K562 (cell line): ENCODE results near the gene PLD1. TPM values are rescaled to one million over a fixed set of nuclear protein-coding genes. Genes with fewer than 3 reads are reported as not detected.

Experiments
- BCOR ChIP-seq: fragments of 450-650 bp; IDR thresholded peaks from 2 replicates; pipeline ENCODE4 v1.6.1; 2016
- CCAR2 ChIP-seq: fragments of 200-400 bp; formaldehyde crosslinking; IDR thresholded peaks from 2 replicates; pipeline ENCODE4 v1.6.1; 2017; ENCODE audit warnings: mild to moderate bottlenecking, low read depth, low read length
- CHD2 ChIP-seq: IDR thresholded peaks from 2 replicates; pipeline ENCODE4 v1.6.1; 2011; ENCODE audit warnings: low read depth, low read length
- IRF2 ChIP-seq: sonication (generic); formaldehyde crosslinking; IDR thresholded peaks from 2 replicates; pipeline ENCODE4 v1.8.1; 2022; ENCODE audit warnings: mild to moderate bottlenecking, missing genetic modification reagents
- KDM5B ChIP-seq: fragments of 200-600 bp; sonication (generic); IDR thresholded peaks from 2 replicates; pipeline ENCODE4 v1.6.1; 2012; ENCODE audit warnings: low read depth, mild to moderate bottlenecking, moderate library complexity, low read length, control low read depth, inconsistent platforms; ENCODE audit not compliant: insufficient replicate concordance
- MTA1 ChIP-seq: fragments of 450-650 bp; IDR thresholded peaks from 2 replicates; pipeline ENCODE4 v1.6.1; 2017; ENCODE audit warnings: borderline replicate concordance
- NCOA1 ChIP-seq: fragments of 450-650 bp; IDR thresholded peaks from 2 replicates; pipeline ENCODE4 v1.6.1; 2016; ENCODE audit warnings: low read depth
- PHB2 ChIP-seq: fragments of 450-650 bp; IDR thresholded peaks from 2 replicates; pipeline ENCODE4 v1.6.1; 2017; ENCODE audit warnings: low read depth
- POLR2AphosphoS2 ChIP-seq: IDR thresholded peaks from 2 replicates; pipeline ENCODE4 v1.6.1; 2012; ENCODE audit warnings: low read length, improper control_type of control experiment
- PRPF4 ChIP-seq: fragments of 200-400 bp; formaldehyde crosslinking; IDR thresholded peaks from one replicate; pipeline ENCODE4 v1.6.1; 2017; ENCODE audit warnings: low read length, low read depth, mild to moderate bottlenecking; ENCODE audit not compliant: insufficient read depth, poor library complexity, severe bottlenecking
- PURB ChIP-seq: sonication (generic); formaldehyde crosslinking; IDR thresholded peaks from 2 replicates; pipeline ENCODE4 v1.9.0; 2021; ENCODE audit warnings: low read depth, mild to moderate bottlenecking, missing genetic modification reagents
- RBM22 ChIP-seq: fragments of 200-400 bp; formaldehyde crosslinking; IDR thresholded peaks from 2 replicates; pipeline ENCODE4 v1.6.1; 2018; ENCODE audit warnings: low read length, low read depth; ENCODE audit not compliant: poor library complexity, severe bottlenecking
- SAFB ChIP-seq: fragments of 200-400 bp; formaldehyde crosslinking; IDR thresholded peaks from 2 replicates; pipeline ENCODE4 v1.6.1; 2017; ENCODE audit warnings: low read depth, low read length, borderline replicate concordance
- SRSF9 ChIP-seq: fragments of 200-400 bp; formaldehyde crosslinking; IDR thresholded peaks from 2 replicates; pipeline ENCODE4 v1.6.1; 2017; ENCODE audit warnings: low read depth, low read length, borderline replicate concordance
- TAF9B ChIP-seq: fragments of 450-650 bp; IDR thresholded peaks from 2 replicates; pipeline ENCODE4 v1.6.1; 2018; ENCODE audit warnings: mild to moderate bottlenecking; ENCODE audit not compliant: partially characterized antibody
- TBP ChIP-seq: optimal IDR thresholded peaks from 2 replicates; pipeline ENCODE3; 2011; ENCODE audit warnings: low read depth, low read length, improper control_type of control experiment
- TOE1 ChIP-seq, 2 experiments: fragments of 450-650 bp in 1 of 2; sonication (generic) in 1 of 2; formaldehyde crosslinking in 1 of 2; IDR thresholded peaks; 2 replicates each; pipeline versions ENCODE4 v1.7.1 to v1.8.0; 2016 to 2022; ENCODE audit warnings: borderline replicate concordance in 2 of 2, mild to moderate bottlenecking in 2 of 2, antibody characterized with exemption in 1 of 2, inconsistent platforms in 1 of 2, low read depth in 1 of 2, missing genetic modification reagents in 1 of 2, moderate library complexity in 1 of 2
- ZNF444 ChIP-seq: fragments of 250-450 bp; sonication (Bioruptor Pico); IDR thresholded peaks from 2 replicates; pipeline ENCODE4 v1.4.0; 2020; ENCODE audit warnings: mild to moderate bottlenecking, moderate library complexity
- ZNF668 ChIP-seq: fragments of 250-450 bp; sonication (Bioruptor Pico); IDR thresholded peaks from 2 replicates; pipeline ENCODE4 v1.8.0; 2022; ENCODE audit warnings: mild to moderate bottlenecking, inconsistent platforms
- ZSCAN32 ChIP-seq: fragments of 450-650 bp; formaldehyde crosslinking; IDR thresholded peaks from 2 replicates; pipeline ENCODE4 v1.4.0; 2020; ENCODE audit warnings: mild to moderate bottlenecking, moderate library complexity
- polyA plus RNA-seq, 8 experiments: library from polyadenylated mRNA; depleted of rRNA in 4 of 8; stranded (reverse) in 5 of 8; unstranded in 3 of 8; fragments of >200 nt; fragmentation: Nextera tagmentation in 2 of 8; fragmentation: Illumina TruSeq in 1 of 8; extraction: Ambion mirVana in 2 of 8; extraction: Trizol in 1 of 8; gene quantifications; 2 replicates each; pipeline versions ENCODE4 v1.2.1 to v1.2.3, GENCODE V29; 2011 to 2014; ENCODE audit warnings: inconsistent platforms in 1 of 8, missing spikeins in 1 of 8
- total RNA-seq, 7 experiments: library from RNA; depleted of rRNA in 6 of 7; stranded (reverse); fragments of >200 nt in 6 of 7; fragmentation: Illumina TruSeq in 2 of 7; extraction: Trizol in 2 of 7; gene quantifications; 2 replicates each; pipeline versions ENCODE4 v1.2.1 to v1.2.3, GENCODE V29; 2011 to 2021; ENCODE audit warnings: low replicate concordance in 1 of 7
- TF ChIP-seq, protein P1 (sequence below): fragments of 250-450 bp; sonication (Bioruptor Pico); IDR thresholded peaks from 2 replicates; pipeline ENCODE4 v1.4.0; 2020
- TF ChIP-seq, protein P2 (sequence below): fragments of 450-650 bp; IDR thresholded peaks from 2 replicates; pipeline ENCODE4 v1.6.1; 2017; ENCODE audit warnings: antibody characterized with exemption, mild to moderate bottlenecking

PLD1 gene
- total and polyA plus RNA-seq, 9 of the 15 experiments (the other 6 are each of a cell fraction or from before 2014, with no cell fraction given), result 8.4 to 26.1 (median 18.6) TPM

DNA sequence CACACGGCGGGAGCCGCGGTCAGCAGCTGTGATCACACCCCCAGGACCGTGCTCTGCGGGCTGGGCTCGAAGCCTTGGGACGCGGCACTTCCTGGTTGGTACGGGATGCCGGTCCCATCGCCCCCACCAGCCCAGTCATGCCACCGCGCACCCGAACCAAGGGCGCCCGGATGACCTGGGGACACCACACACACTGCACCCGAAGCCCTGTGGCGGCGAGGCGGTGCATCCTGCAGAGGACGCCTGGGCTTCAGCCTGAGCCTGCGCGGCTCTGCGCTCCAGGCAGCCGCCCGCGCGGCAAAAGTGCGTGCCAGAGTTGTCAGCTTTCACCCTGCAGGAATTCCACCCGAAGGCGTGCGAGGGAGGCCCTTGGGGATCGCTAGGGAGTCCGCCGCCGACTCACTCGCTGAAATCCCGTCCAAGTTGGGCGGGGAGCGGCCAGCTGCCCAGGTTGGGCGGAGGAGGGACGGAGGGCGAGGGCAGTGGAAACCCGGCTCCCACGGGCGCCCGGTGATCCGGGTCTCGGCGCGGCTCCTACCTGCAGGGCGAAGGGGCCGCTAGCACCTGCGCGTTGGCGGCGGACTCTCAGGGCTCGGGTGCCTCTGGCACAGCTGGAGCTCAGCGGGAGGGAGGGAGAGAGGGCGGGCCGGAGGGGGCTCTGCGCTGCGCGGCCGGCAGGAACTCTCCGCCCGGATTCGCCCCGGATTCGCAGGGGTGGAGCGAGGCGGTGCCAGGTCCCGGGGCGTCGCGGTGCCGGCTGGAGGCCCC is at the start of gene PLD1 (continued):
- TF ChIP-seq BCOR (no peak), ZSCAN32 (peak; percentile 6; the same call in 1 of the 2 replicates), SRSF9 (no peak), TAF9B (no peak), TBP (no peak), SAFB (0 out of 2 replicates have a peak, but pooled peaks have one; percentile 34), PRPF4 (no peak), ZNF444 (CRISPR knock-in tag) (no peak), NCOA1 (no peak), CHD2 (no peak), PHB2 (no peak), CCAR2 (no peak), POLR2AphosphoS2 (no peak), KDM5B (no peak), IRF2 (CRISPR knock-in tag) (no peak), PURB (CRISPR knock-in tag) (no peak), TOE1 (IDR thresholded peaks at IDR 0.05; ENCODE audit: borderline replicate concordance) (no peak), TOE1 (CRISPR knock-in tag; IDR thresholded peaks at IDR 0.05; ENCODE audit: borderline replicate concordance, low read depth) (peak; percentile 84; the same call in 1 of the 2 replicates), ZNF668 (no peak), RBM22 (peak; percentile 56), MTA1 (no peak)
- TF ChIP-seq, protein P1, sequence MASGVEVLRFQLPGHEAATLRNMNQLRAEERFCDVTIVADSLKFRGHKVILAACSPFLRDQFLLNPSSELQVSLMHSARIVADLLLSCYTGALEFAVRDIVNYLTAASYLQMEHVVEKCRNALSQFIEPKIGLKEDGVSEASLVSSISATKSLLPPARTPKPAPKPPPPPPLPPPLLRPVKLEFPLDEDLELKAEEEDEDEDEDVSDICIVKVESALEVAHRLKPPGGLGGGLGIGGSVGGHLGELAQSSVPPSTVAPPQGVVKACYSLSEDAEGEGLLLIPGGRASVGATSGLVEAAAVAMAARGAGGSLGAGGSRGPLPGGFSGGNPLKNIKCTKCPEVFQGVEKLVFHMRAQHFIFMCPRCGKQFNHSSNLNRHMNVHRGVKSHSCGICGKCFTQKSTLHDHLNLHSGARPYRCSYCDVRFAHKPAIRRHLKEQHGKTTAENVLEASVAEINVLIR (CRISPR knock-in tag), result no peak
- TF ChIP-seq, protein P2, sequence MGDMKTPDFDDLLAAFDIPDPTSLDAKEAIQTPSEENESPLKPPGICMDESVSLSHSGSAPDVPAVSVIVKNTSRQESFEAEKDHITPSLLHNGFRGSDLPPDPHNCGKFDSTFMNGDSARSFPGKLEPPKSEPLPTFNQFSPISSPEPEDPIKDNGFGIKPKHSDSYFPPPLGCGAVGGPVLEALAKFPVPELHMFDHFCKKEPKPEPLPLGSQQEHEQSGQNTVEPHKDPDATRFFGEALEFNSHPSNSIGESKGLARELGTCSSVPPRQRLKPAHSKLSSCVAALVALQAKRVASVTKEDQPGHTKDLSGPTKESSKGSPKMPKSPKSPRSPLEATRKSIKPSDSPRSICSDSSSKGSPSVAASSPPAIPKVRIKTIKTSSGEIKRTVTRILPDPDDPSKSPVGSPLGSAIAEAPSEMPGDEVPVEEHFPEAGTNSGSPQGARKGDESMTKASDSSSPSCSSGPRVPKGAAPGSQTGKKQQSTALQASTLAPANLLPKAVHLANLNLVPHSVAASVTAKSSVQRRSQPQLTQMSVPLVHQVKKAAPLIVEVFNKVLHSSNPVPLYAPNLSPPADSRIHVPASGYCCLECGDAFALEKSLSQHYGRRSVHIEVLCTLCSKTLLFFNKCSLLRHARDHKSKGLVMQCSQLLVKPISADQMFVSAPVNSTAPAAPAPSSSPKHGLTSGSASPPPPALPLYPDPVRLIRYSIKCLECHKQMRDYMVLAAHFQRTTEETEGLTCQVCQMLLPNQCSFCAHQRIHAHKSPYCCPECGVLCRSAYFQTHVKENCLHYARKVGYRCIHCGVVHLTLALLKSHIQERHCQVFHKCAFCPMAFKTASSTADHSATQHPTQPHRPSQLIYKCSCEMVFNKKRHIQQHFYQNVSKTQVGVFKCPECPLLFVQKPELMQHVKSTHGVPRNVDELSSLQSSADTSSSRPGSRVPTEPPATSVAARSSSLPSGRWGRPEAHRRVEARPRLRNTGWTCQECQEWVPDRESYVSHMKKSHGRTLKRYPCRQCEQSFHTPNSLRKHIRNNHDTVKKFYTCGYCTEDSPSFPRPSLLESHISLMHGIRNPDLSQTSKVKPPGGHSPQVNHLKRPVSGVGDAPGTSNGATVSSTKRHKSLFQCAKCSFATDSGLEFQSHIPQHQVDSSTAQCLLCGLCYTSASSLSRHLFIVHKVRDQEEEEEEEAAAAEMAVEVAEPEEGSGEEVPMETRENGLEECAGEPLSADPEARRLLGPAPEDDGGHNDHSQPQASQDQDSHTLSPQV, result no peak; the same call in none of the 2 replicates
